BLaER1 treated with 17β-estradiol and CSF1 and Interleukin-3, amounts not matched to agents 10 nM and 100 nM (cell line): ENCODE data around the gene PPP6R3.

ENCODE experiments used
- H3K27ac ChIP-seq, 11 experiments: shearing (Covaris generic); formaldehyde crosslinking; 2 replicates each; pipeline ENCODE4 v1.8.1; 2022
- H3K27me3 ChIP-seq, 11 experiments: shearing (Covaris generic); formaldehyde crosslinking; 2 replicates each; pipeline ENCODE4 v1.8.1; 2022
- H3K36me3 ChIP-seq, 11 experiments: shearing (Covaris generic); formaldehyde crosslinking; 2 replicates each; pipeline ENCODE4 v1.8.1; 2022
- H3K4me1 ChIP-seq, 10 experiments: shearing (Covaris generic); formaldehyde crosslinking; 2 replicates each; pipeline ENCODE4 v1.8.1; 2022
- H3K4me2 ChIP-seq, 11 experiments: shearing (Covaris generic); formaldehyde crosslinking; 2 replicates each; pipeline ENCODE4 v1.8.1; 2022
- H3K4me3 ChIP-seq, 10 experiments: shearing (Covaris generic); formaldehyde crosslinking; 2 replicates each; pipeline ENCODE4 v1.8.1; 2022
- H3K9ac ChIP-seq, 11 experiments: shearing (Covaris generic); formaldehyde crosslinking; 2 replicates each; pipeline ENCODE4 v1.8.1; 2022
- H3K9me3 ChIP-seq, 11 experiments: shearing (Covaris generic); formaldehyde crosslinking; replicated peaks in 1 of 11; 2 replicates each; pipeline ENCODE4 v1.8.1; 2022
- H4K20me1 ChIP-seq, 11 experiments: shearing (Covaris generic); formaldehyde crosslinking; 2 replicates each; pipeline ENCODE4 v1.8.1; 2022
- Cebpa-rat ChIP-seq, 11 experiments: shearing (Covaris generic); IDR thresholded peaks; 2 replicates each; pipeline ENCODE4 v1.8.1; 2022

Gene PPP6R3

GRCh38 chr11:68663482-68664010, 203.0 kb downstream of the PPP6R3 start:
- Histone ChIP-seq H3K36me3 (peaks cover 0 to 3% (median 0%) of the 10 kb centered on the region in 11 experiments; a peak in 1 of 22 replicates), H3K9me3 (peaks cover 13 to 24% (median 17%) of the 10 kb centered on the region in 11 experiments), H4K20me1 (peaks cover 0 to 27% (median 16%) of the 10 kb centered on the region in 11 experiments; a peak in 14 of 22 replicates), H3K27me3 (peaks cover 0 to 57% (median 25%) of the 10 kb centered on the region in 11 experiments; a peak in 15 of 22 replicates), H3K9ac (no peak overlapping the region), H3K4me3 (no peak overlapping the region), H3K4me2 (peak overlapping the region in 9 of 11 experiments; percentile 48 to 91 (median 75); a peak in 19 of 22 replicates), H3K4me1 (peaks cover 13 to 57% (median 46%) of the 10 kb centered on the region in 10 experiments), H3K27ac (no peak overlapping the region)
- TF ChIP-seq Cebpa-rat (IDR thresholded peaks at IDR 0.05), result no peak

- H3K4me1 ChIP-seq, result peaks cover 7 to 53% (median 40%) of the 10 kb centered on the region in 10 experiments
- H3K27me3 ChIP-seq, result peaks cover 0 to 53% (median 24%) of the 10 kb centered on the region in 11 experiments; a peak in 15 of 22 replicates
- peaks cover 13 to 24% (median 17%) of the 10 kb centered on the region in 11 experiments for H3K9me3 ChIP-seq
- no peak overlapping the region for H3K27ac ChIP-seq
- H4K20me1 ChIP-seq, result peaks cover 0 to 27% (median 12%) of the 10 kb centered on the region in 11 experiments; a peak in 13 of 22 replicates
- peak overlapping the region in 10 of 11 experiments; percentile 32 to 91 (median 72); a peak in 20 of 22 replicates for H3K4me2 ChIP-seq
- 0 out of 20 replicates have a peak overlapping the region, but pooled peaks of 1 of the 10 experiments have one; percentile 6 for H3K4me3 ChIP-seq
- no peak for TF ChIP-seq Cebpa-rat (IDR thresholded peaks at IDR 0.05)
- no peak overlapping the region for H3K9ac ChIP-seq
- H3K36me3 ChIP-seq, result peaks cover 0 to 3% (median 0%) of the 10 kb centered on the region in 11 experiments; a peak in 1 of 22 replicates
These were observed 203.6 kb downstream of the PPP6R3 start for GRCh38 chr11:68664141-68664540.

DNA sequence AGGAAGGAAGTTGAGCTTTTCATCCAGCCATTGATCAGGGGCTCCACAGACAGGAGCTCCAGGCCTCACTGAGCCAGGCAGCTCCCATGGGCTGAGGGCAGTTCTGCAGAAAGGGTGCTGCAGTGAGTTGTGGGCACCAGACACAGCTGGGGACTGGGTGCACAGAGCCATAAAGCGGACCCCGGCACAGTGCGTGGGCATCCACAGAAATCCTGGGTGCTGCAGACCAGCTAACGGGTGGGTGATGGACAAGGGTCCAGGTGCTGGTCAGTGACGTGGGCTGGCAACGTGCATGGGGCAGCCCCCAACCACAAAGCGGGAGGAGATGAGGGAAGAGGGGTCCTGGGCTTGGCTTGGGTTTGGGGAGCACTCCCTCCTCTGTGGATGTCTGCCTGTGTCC, 204.4 kb downstream of the PPP6R3 start:
- Histone ChIP-seq H3K4me3 (no peak overlapping the region), H3K36me3 (peaks cover 0 to 3% (median 0%) of the 10 kb centered on the region in 11 experiments; a peak in 1 of 22 replicates), H3K27me3 (peaks cover 0 to 46% (median 18%) of the 10 kb centered on the region in 11 experiments; a peak in 15 of 22 replicates), H4K20me1 (peaks cover 0 to 20% (median 8%) of the 10 kb centered on the region in 11 experiments; a peak in 9 of 22 replicates), H3K9ac (no peak overlapping the region), H3K4me1 (peaks cover 0 to 54% (median 40%) of the 10 kb centered on the region in 10 experiments; a peak in 16 of 20 replicates), H3K4me2 (peak overlapping the region in 8 of 11 experiments; percentile 57 to 91 (median 80); a peak in 16 of 22 replicates), H3K27ac (no peak overlapping the region), H3K9me3 (peaks cover 13 to 24% (median 17%) of the 10 kb centered on the region in 11 experiments)
- no peak for TF ChIP-seq Cebpa-rat (IDR thresholded peaks at IDR 0.05)
